C4-2B (cell line): ENCODE results near the gene BMPR2.

ENCODE experiments used
- CTCF ChIP-seq: fragments of 450-650 bp; conservative IDR thresholded peaks from 2 replicates; pipeline ENCODE4 v1.5.1; 2017; ENCODE audit warnings: mild to moderate bottlenecking
- ZFX ChIP-seq: fragments of 450-650 bp; IDR thresholded peaks from 2 replicates; pipeline ENCODE4 v1.6.1; 2017

- no peak for TF ChIP-seq CTCF
- no peak for TF ChIP-seq ZFX
Observed at GRCh38 chr2:202608142-202608852, 232.2 kb downstream of the BMPR2 start.
